Measurements from ENCODE around the gene SRPK1.

Gene SRPK1

DNA sequence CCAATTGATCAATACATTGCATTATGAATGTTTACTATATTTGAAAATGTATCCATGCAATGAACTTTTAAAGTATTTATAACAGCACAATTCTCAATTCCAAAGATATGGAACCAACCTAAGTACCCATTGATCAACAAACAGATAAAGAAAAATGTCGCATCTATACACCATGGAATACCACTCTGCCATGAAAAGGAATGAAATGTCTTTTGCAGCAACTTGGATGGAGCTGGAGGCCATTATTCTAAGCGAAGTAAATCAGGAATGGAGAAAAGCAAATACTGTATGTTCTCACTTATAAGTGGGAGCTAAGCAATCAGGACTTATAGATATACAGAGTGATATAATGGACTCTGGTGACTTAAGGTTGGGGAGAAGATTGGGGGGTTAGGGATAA lies 22.9 kb downstream of the SRPK1 start:
- DNase-seq (ENCODE audit: low read depth) = no peak

DNA sequence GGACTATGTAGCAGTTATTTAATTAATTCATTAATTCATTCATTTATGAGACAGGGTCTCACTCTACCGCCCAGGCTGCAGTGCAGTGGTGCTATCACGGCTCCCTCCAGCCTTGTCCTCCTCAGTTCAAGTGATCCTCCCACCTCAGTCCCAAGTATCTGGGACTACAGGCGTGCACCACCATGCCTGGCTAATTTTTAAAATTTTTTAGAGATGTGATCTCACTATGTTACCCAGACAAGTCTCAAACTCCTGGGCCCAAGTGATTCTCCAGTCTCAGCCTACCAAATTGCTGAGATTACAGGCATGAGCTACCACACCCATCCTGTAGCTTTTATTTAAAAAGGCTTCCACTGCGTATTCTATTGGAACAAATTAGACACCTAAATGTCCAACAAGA lies 23.4 kb downstream of the SRPK1 start:
- no peak for DNase-seq (ENCODE audit: low read depth)

DNA sequence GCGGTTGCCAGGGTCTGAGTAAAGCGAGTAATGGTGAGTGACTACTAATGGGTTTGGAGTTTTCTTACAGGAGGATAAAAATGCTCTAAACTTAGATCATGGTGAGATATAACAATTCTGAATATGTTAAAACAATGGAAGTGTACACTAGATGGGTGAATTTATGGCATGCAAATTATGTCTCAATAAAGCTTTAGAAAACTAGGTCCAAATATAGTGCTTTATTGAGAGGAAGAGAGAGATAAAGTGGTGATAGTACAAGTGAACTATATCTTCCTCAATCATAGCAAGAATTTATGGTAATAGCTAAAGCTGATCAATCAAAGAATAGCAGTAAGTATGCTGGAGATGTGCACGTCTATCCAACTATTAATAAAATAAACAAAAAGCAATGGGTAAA lies 23.9 kb downstream of the SRPK1 start:
- DNase-seq (ENCODE audit: low read depth) = no peak

DNA sequence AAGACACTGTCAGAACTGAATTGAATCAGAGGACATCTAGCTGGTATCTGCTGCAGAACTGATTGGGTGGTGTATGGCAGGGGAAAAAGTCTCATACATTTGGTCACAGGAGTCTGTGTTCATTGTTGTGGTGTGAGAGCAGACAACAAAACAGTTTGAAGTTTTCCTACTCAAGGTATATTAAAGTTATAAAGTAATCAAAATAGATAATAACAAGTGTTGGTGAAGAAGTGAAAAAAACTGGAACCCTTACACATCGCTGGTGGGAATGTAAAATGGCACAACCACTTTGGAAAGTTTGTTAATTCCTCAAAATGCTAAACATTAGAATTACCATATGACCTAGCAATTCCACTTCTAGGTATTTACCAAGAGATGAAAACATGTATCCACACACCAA lies 24.7 kb downstream of the SRPK1 start:
- no peak for DNase-seq (ENCODE audit: low read depth)

DNA sequence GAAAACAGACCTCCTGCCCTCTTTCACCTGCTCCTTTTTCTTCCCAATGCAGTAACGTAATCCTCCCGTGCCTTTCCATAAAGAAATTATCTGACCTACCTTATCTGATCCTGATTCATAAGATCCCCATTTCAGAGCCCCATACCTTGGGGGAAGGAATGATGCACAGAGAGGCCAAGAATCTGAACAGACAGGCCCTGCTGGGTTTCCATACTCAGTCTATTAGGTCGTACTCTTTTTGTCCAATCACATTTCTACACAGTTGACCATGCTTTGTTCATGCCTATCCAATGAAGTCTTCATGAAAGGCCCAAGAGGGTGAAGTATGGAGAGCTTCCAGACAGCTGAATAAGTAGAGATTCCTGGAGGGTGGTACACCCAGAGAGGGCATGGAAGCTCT lies 25.3 kb downstream of the SRPK1 start:
- DNase-seq (ENCODE audit: low read depth) = no peak

DNA sequence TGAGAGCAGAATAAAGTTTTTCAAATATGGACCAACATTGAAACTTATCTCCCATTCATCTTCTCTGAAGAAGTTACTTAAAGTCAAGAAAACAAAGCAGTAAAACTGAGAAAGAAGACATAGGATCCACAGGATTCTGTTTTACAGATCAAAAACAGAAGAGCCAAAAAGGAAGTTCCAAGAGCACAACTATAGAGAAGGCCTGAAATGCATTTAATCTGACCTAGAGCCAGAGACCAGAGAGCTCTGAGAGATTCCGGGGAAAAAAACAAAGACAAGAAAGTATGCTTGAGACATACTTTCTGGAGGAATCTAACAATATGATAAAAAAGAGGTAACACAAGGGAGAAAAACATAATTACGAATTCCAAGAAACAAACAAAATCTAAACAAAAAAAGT lies 26.1 kb downstream of the SRPK1 start:
- no peak for DNase-seq (ENCODE audit: low read depth)

DNA sequence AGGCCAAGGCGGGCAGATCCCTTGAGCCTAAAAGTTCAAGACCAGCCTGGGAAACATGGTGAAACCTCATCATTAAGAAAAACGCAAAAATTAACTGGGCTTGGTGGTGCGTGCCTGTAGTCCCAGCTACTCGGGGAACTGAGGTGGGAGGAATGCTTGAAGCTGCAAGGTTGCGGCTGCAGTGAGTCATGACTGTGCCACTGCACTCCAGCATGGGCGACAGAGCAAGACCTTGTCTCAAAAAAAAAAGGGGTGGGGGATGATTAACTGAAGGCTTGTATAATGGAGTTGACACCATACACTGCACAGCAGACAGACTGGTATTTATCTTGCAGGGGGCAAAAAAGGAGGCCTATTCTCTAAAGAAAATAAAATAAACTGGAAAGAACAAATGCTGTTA lies 27.7 kb downstream of the SRPK1 start:
- no peak for DNase-seq (ENCODE audit: low read depth)

DNA sequence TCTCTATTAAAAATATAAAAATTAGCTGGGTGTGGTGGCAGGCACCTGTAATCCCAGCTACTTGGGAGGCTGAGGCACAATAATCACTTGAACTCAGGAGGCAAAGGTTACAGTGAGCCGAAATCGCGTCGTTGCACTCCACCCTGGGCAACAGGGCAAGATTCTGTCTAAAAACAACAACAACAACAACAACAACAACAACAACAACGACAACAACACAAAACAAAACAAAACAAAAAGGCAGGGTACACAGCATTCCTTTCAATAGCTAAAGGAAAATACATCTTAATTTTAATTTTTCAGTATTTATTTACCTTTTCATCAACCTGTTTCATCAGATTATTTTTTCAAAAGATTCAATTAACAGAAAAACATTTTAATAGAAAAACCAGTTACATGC lies 28.4 kb downstream of the SRPK1 start:
- DNase-seq (ENCODE audit: low read depth) = no peak

DNA sequence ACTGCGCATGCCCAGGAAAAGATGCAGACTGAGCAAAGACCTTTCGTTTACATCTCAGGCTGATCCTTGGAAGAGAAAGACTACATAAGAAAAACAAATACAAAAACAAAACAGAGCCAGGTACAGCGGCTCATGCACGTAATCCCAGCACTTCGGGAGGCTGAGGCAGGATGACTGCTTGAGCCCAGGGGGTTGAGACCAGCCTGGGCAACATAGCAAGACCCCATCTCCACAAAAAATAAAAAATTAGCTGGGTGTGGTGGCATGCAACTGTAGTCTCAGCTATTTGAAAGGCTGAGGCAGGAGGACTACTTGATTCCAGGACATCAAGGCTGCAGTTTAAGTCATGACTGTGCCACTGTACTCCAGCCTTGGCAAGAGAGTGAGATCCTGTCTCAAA lies 41.7 kb downstream of the SRPK1 start:
- DNase-seq (ENCODE audit: low read depth) = no peak

DNA sequence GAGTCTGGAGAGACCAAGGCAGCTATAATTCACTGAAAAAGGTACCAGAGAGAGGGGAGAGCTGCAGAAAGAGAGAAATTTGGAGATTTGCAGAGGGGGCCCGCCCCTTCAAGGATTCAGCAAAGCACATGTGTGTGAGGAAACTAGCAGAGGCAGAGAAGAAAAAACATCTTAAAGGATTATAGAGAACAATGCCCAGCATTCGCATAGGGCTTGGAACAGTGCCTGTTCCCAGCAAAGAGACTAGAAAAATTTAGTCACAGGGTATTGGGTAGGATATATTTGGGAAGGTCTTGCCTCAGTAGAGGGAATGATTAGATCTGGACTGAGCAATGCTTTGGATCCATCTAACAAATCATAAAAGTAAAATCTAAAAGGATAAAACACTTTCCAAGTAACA lies 44.0 kb downstream of the SRPK1 start:
- DNase-seq (ENCODE audit: low read depth) = no peak

DNA sequence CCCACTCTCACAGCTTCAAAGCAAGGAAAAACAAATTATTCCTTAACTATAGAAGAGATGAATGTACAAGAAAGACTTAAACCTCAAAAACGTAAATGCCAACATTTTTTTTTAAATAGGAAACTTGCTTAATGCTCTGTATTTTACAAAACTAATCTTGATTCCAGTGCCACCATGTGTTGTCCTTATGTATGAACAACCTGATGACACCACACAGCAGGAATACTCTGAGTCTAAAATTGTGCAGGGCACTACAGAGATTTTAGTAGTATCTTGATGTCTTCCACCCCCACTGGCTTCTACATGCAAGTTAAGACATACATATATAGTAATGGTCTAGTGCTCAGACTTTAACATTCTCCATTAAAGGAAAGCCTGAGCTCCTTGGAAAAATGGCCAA lies 46.2 kb downstream of the SRPK1 start:
- DNase-seq (ENCODE audit: low read depth) = no peak

DNA sequence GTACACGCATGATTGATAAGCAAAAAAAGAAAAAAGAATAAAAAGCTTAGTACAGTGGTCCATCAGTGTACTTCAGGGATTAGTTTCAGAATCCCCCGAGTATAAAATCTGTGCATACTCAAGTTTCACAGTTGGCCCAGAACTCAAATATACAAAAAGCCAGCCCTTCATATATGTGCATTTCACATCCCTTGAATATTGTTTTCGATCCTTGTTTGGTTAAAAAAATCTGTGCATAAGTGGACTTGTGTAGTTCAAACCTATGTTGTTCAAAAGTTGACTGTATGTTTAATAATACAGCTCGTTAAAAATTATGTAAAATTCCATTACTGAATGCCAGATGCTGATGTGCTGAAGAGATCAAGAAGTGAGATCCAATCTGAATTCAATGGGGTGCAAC lies 61.5 kb downstream of the SRPK1 start:
- DNase-seq (ENCODE audit: low read depth) = no peak

DNA sequence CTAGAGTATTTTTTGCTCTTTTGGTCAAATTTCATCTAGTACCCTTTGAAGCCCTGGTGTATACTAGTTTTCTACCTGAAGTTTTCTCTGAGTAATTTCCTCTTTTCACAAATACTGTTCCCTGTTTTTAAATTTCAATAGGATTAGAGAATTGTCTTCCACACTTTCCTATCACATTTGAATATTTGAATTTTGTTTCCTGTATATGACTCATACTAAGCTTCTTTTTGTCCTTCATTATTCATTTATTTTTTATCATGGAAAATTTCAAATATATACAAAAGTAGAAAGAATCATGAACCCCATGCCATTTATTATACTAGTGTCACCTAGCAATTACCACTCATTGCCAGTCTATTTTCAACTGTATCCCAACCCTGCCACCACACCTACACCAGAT lies 63.0 kb downstream of the SRPK1 start:
- DNase-seq (ENCODE audit: low read depth) = no peak

DNA sequence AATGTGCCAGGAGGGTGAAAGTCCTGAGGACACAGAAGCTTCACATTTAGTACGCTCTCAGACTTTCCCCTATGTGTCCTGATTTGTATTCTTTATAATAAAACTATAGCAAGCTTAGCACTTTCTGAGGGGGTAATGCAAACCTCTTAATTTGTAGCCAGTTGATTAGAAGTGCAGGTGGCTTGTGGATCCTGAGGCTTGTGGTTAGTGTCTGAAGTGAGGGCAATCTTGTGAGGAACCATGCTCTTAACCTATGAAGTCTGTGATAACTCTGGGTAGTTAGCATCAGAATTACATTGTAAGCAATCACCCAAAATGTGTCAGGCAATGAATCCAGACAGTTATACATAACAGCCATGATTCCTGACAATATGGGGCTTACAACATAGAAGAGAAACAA lies 64.6 kb downstream of the SRPK1 start:
- DNase-seq (ENCODE audit: low read depth) = no peak

DNA sequence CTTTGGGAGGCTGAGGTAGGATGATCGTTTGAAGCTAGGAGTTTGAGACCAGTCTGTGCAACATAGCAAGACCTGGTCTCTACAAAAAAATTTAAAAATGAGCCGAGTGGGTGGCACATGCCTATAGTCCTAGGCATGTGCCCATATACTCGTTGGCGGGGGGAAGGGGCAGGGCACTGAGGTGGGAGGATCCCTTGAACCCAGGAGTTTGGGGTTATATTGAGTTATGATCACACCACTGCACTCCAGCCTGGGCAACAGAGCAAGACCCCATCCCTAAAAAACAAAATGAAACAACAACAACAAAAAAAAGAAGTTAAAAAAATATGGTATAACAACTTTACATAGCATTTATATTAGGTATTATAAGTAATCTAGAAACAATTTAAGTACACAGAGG lies 67.9 kb downstream of the SRPK1 start:
- DNase-seq (ENCODE audit: low read depth) = no peak

DNA sequence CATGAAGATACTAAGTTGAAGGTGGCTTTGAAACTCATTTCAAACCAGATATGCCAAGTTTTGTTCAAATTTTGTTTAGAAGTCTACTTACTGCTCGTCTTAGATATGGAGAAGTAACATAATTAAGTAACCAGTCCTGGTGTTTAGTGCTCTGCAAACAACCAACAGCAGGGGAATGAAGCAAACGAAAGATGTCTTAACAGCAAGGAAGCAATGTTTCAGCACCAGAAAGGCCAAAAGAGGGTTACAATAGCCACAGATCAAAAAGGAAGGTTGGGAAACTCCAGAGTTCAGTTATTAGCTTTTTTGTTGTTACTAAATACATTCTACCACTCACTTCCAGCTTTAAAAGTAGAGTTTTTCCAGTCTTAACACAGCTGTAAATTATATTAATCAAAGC lies 70.7 kb downstream of the SRPK1 start:
- no peak for DNase-seq (ENCODE audit: low read depth)

DNA sequence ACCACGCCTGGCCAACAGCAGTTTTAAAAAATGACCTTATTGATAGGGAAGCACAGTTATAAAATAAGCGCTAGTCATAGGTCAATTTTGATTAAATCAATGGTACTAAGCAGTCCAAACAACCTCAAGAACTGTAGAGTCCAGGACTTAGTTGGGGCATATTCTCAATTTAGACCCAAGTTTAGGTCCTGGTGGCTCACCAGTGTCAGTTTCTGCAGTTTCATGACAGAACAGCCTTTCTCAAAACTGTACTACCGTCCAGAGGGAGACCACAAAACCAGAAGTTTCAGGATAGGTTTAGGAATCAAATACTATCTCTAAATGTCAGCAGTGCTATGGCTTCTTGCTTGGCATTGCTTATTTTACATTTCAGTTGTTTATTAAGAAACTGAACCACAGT lies 76.6 kb downstream of the SRPK1 start:
- no peak for DNase-seq (ENCODE audit: low read depth)

DNA sequence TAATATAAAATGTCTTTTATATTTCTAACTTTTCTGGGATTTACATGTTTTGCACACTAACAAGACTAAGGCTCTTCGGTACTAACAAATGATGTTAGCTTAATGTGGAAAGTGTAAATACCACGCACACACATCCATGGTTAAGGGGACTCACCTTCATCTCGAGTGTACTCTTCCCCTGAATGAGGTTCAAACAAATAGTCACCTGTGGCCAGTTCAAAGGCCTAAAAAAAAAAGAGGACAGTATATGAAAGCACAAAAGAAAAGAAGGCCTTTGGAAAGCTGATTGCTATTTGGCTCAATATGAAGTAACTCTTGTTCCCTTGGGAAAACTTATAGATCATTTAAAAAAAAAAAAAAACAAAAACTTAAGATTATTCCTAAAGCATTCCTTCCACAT lies 78.5 kb downstream of the SRPK1 start:
- no peak for DNase-seq (ENCODE audit: low read depth)

DNA sequence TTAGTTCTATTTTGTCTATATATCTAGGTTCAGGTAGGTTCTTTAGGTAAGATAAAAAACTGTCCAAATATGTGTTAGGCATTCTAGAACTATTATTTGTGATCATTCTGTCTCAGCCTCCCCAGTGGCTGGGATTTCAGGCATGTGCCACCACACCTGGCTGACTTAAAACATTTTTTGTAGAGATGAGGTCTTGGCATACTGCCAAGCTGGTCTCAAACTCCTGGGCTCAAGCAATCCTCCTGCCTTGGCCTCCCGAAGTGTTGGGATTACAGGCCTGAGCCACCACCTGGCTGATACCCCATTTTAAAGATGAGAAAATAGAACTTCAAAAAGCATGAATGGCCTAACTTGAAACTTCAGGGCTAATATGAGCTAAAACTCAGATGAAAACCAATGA lies 81.9 kb downstream of the SRPK1 start:
- no peak for DNase-seq (ENCODE audit: low read depth)

DNA sequence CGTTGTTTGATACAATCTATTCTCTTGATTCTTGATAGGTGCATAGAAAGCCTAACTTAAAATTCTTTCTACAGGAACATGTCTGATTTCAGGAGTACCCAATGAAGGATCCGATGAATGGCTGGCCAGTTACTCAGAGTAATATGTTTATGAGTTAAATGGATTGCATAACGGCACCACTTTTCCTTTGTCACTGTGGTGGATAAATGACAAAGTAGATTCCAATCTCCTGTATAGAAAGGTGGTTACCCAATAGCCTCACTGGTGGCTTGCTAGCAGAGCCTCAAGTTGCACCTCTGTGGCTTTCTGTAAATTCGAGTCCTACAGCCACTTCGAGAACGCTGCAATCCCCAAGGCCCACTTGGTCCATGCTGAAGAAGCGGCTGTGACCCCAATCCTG lies 87.4 kb downstream of the SRPK1 start:
- DNase-seq (ENCODE audit: low read depth) = no peak

DNA sequence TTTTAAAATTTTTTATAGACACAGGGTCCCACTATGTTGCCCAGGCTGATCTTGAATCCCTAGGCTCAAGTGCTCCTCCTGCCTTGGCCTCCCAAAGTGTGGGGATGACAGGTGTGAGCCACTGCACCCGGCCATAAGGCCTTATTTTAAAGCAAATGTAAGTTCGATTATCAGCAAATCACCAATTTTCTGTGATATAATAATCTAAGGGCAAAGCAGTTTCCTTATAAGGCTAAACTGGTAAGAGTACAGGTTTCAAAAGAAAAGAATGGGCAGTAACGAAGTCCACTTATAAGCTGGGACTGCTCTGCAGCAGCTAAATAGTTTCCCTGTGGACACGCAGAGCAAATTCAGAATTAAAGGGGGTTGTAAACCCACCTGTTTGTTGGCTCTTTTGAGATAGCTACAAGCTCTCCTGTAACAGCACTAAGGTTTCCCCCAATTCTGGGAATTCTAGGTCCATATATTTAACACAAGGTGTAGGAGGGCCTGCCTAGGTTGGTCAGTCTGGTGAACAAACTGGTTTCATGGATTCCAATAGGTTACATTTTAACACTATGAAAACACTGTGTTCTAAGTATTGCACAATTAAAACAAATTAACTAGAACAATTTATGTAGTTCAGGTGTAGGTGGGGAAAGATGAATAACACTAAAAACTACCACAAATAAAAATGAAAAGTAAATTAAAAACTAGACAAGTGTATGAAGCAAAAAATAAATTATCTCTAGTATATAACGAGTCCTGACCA lies 89.5 kb downstream of the SRPK1 start:
- DNase-seq (ENCODE audit: low read depth) = no peak

DNA sequence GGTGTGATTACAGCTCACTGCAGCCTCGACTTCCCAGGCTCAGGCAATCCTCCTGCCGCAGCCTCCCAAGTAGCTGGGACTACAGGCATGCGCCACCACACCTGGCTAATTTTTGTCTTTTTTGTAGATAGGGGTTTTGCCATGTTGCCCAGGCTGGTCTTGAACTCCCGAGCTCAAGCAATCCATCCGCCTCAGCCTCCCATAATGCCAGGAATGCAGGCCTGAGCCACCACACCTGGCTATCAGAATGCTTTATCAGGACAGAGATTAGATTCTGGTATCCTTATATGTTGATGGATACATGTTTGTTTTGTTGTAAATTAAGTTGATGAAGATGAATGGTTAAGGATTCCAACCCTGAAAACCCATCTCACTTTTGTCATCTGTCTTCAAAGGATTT lies 91.6 kb downstream of the SRPK1 start:
- DNase-seq (ENCODE audit: low read depth) = no peak

DNA sequence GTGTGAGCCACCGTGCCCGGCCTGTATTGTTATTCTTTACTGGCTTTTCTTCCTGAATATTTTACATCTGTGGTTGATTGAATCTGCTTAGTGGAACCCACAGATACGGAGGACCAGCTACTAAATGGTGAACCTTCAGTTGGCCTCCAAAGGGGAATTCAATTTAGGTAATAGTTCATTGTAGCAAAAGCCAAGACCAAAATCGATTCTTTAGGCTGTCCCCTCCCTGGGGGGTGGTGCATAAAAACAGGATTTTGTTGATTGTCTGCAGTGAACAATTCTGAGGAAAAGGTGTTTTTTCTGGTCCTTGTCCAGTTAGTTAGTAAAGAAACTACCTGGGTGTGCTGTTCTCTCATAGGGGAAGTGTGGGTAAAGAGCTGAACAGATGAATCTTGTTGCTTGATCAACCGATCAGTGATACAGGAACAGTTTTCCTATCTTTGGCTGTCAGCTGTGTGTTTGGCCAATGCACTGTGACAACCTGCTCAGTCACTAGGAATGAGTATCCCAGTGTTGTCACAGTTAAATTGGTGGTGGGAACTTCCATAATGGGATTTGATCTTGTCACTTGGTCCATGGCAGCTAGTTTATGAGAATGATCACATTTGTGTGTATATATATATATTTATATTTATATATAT lies 96.2 kb downstream of the SRPK1 start:
- no peak for DNase-seq (ENCODE audit: low read depth)

DNA sequence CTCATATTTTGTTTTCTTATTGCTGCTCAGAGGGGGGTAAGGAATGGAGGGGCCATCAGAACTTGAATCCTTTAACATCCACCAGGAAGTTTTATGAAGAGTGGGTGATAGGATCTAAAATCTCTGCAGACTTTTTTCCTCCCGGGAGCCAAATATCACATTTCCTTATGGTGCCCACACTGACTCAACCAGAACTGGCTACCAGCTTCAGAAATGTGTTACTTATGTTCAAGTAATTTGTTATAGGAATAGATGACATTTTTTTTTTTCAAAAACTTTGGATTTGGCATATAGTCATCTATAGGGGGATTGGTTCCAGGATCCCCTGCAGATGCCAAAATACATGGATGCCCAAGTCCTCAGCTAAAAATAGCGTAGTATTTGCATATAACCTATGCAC lies 97.3 kb downstream of the SRPK1 start:
- DNase-seq (ENCODE audit: low read depth) = no peak

Data from activated T-cell treated with anti-CD3 and anti-CD28 coated beads for 1 hour (primary cell).